ENCODE data around the gene GJA3. TPM values are rescaled to one million over a fixed set of nuclear protein-coding genes. Genes with fewer than 3 reads are reported as not detected.

The GJA3 gene
- total and polyA plus RNA-seq, 9 of the 15 experiments (the other 6 are each of a cell fraction or from before 2014, with no cell fraction given), result 0.03 to 0.13 (median 0.04) TPM; not detected in 4

DNA sequence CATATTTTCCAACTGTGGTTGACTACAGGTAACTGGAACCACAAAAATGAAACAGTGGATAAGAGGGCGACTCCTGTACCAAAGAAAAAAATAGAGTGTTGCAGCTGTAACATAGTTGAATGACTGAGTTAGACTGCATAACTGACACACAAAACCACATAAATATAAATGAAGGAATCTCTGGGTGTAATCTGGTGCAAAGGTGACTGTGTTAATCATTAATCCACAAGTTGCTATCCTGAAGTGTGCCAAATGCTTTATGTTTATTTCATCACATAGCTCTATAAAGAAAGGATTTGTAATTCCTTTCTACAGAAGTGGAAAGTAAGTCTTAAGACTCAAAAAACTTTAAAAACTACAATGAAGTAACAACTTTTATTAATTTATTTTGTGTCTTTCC lies 37.9 kb upstream of the GJA3 start:
- POLR2A ChIA-PET, result no interaction called here
- H2AFZ ChIP-seq (ENCODE audit: low read depth, low read length), result no peak overlapping the region
- ATAC-seq, result no peak
- H3K9me1 ChIP-seq (ENCODE audit: control insufficient read depth, insufficient read depth, low read length), result no peaks in the 10 kb centered on the region
- no peak for FAIRE-seq
- H3K9ac ChIP-seq (ENCODE audit: insufficient read depth in 1 of 2, low read depth in 2 of 2, low read length in 2 of 2), result no peak overlapping the region
- no peaks in the 10 kb centered on the region for H4K20me1 ChIP-seq (replicated peaks; ENCODE audit: control insufficient read depth, insufficient read depth, low read length)
- H3K4me1 ChIP-seq (replicated peaks in 1 of 2; ENCODE audit: control insufficient read depth in 2 of 2, insufficient read depth in 2 of 2, low read length in 2 of 2), result no peaks in the 10 kb centered on the region
- in situ Hi-C loops (cut with MboI), result no loop called here
- H3K79me2 ChIP-seq (ENCODE audit: control insufficient read depth, insufficient read depth, low read length), result no peaks in the 10 kb centered on the region
- intact Hi-C loops (cut with micrococcal nuclease), result loop anchor here (5.0 kb wide), 2 partner anchors 289 to 729 kb away; no protein-coding TSS in a partner anchor
- no peak overlapping the region for H3K4me3 ChIP-seq
- no TSS peak for BruUV-seq (replicated peaks)
- peaks cover 3 to 7% of the 10 kb centered on the region in 2 experiments; a peak in 3 of 5 replicates for H3K27me3 ChIP-seq (ENCODE audit: control insufficient read depth in 2 of 2, insufficient read depth in 2 of 2, low read length in 2 of 2)
- H3K36me3 ChIP-seq (ENCODE audit: control insufficient read depth, insufficient read depth, low read length), result no peaks in the 10 kb centered on the region
- no peak overlapping the region for H3K4me2 ChIP-seq (ENCODE audit: insufficient read depth, low read length)
- DNase-seq (ENCODE audit: extremely low read depth in 1 of 4, low spot score in 3 of 4), result no peak
- WGBS (ENCODE audit: insufficient coverage, low coverage, missing lambda C conversion rate), result 7% methylated on average over 1 of the region's 1 CpG
- H3K9me3 ChIP-seq (replicated peaks; ENCODE audit: control insufficient read depth, insufficient read depth, low read depth, low read length), result no peaks in the 10 kb centered on the region
- no peak overlapping the region for H3K27ac ChIP-seq (ENCODE audit: extremely low read depth, low read depth, low read length)
- TF ChIP-seq PRDM10 (IDR thresholded peaks at IDR 0.05; ENCODE audit: partially characterized antibody) (no peak), DPF2 (IDR thresholded peaks at IDR 0.05) (no peak), TAF7 (tag; IDR thresholded peaks at IDR 0.05) (no peak), TEAD1 (CRISPR knock-in tag; IDR thresholded peaks at IDR 0.05) (no peak)
- CTCF ChIA-PET (ENCODE audit: low intra/inter-chr PET ratio), result no interaction called here
